Endothelial cell of umbilical vein (primary cell): ENCODE measurements around the gene REPS2. TPM values are rescaled to one million over a fixed set of nuclear protein-coding genes. Genes with fewer than 3 reads are reported as not detected.

Experiments used
- BruUV-seq: library from RNA; stranded (reverse); fragments of 400-500 nt; replicated peaks from 2 replicates; lab custom pipeline; 2021; lab: Mats Ljungman, UMichigan
- CTCF ChIA-PET: fragments of 300-600, 350-600 bp; sonication (Branson Sonifier 250); formaldehyde crosslinking; loops from one replicate; lab custom pipeline; 2021; ENCODE audit warnings: antibody characterized with exemption, inconsistent platforms; lab: Charles Lee
- POLR2A ChIA-PET: fragments of 300-600, 350-600 bp; sonication (Branson Sonifier 250); formaldehyde crosslinking; loops from one replicate; lab custom pipeline; 2021; ENCODE audit warnings: antibody characterized with exemption, inconsistent platforms; lab: Charles Lee
- DNase-seq: peaks from one replicate; pipeline ENCODE4 v3.0.0-alpha.2; 2011; ENCODE audit warnings: low read depth, low spot score
- FAIRE-seq: peaks from 2 replicates; lab custom pipeline; 2011; peaks lifted over from hg19 to GRCh38; lab: Jason Lieb, UNC
- H2AFZ ChIP-seq: 2 replicates; pipeline ENCODE4 v1.6.0; 2012; ENCODE audit warnings: low read depth, low read length, control low read depth, inconsistent platforms
- H3K27ac ChIP-seq: 2 replicates; pipeline ENCODE4 v1.5.1; 2011; ENCODE audit warnings: low read depth, mild to moderate bottlenecking, control low read depth, low read length, moderate library complexity; ENCODE audit not compliant: insufficient read depth
- H3K27me3 ChIP-seq, 2 experiments: 2 replicates each; pipeline versions ENCODE4 v1.6.0 to v1.6.1; 2011; ENCODE audit warnings: low read length in 2 of 2, mixed read lengths in 1 of 2; ENCODE audit not compliant: control insufficient read depth in 2 of 2, insufficient read depth in 2 of 2
- H3K36me3 ChIP-seq, 2 experiments: 2 replicates in 1 of 2; 3 replicates in 1 of 2; pipeline ENCODE4 v1.5.1; 2011; ENCODE audit warnings: low read length in 2 of 2, mild to moderate bottlenecking in 1 of 2, moderate library complexity in 1 of 2; ENCODE audit not compliant: control insufficient read depth in 2 of 2, insufficient read depth in 2 of 2; ENCODE audit errors: extremely low read depth in 1 of 2
- H3K4me1 ChIP-seq: 3 replicates; pipeline ENCODE4 v1.5.1; 2011; ENCODE audit warnings: mild to moderate bottlenecking, low read length; ENCODE audit not compliant: control insufficient read depth, insufficient read depth; ENCODE audit errors: extremely low read depth
- H3K4me2 ChIP-seq: 2 replicates; pipeline ENCODE4 v1.6.1; 2011; ENCODE audit warnings: low read length, control low read depth, mixed read lengths; ENCODE audit not compliant: insufficient read depth
- H3K4me3 ChIP-seq, 3 experiments: fragments of 200-600 bp in 1 of 3; sonication (generic), shearing (Covaris generic) in 1 of 3; replicated peaks in 1 of 3; 2 replicates each; pipeline ENCODE4 v1.5.1; 2011 to 2016; ENCODE audit warnings: control low read depth in 3 of 3, low read length in 3 of 3, mild to moderate bottlenecking in 2 of 3, inconsistent platforms in 1 of 3, low read depth in 1 of 3, moderate library complexity in 1 of 3; ENCODE audit not compliant: insufficient read depth in 1 of 3
- H3K79me2 ChIP-seq: 2 replicates; pipeline ENCODE4 v1.6.0; 2012; ENCODE audit warnings: low read length, inconsistent platforms; ENCODE audit not compliant: control insufficient read depth, insufficient read depth
- H3K9ac ChIP-seq: replicated peaks from 2 replicates; pipeline ENCODE3; 2011; ENCODE audit warnings: low read length, control low read depth; ENCODE audit not compliant: insufficient read depth; ENCODE audit errors: extremely low read depth
- H3K9me1 ChIP-seq: replicated peaks from 3 replicates; pipeline ENCODE4 v1.6.0; 2011; ENCODE audit warnings: mild to moderate bottlenecking, low read length; ENCODE audit not compliant: control insufficient read depth, insufficient read depth; ENCODE audit errors: extremely low read depth
- H3K9me3 ChIP-seq: replicated peaks from 2 replicates; pipeline ENCODE4 v1.5.1; 2012; ENCODE audit warnings: low read length, inconsistent platforms; ENCODE audit not compliant: control insufficient read depth, insufficient read depth
- H4K20me1 ChIP-seq: replicated peaks from 2 replicates; pipeline ENCODE3; 2011; ENCODE audit warnings: mild to moderate bottlenecking, low read length; ENCODE audit not compliant: control insufficient read depth, insufficient read depth; ENCODE audit errors: extremely low read depth
- CTCF ChIP-seq, 2 donors: IDR thresholded peaks; 1 replicate in 1 of 2; 2 replicates in 1 of 2; pipeline ENCODE4 v1.5.1; 2011; ENCODE audit warnings: low read length in 2 of 2, mild to moderate bottlenecking in 2 of 2, moderate library complexity in 2 of 2, control low read depth in 1 of 2, inconsistent platforms in 1 of 2, low read depth in 1 of 2; ENCODE audit not compliant: insufficient read depth in 1 of 2; ENCODE audit errors: extremely low read depth in 1 of 2
- EZH2 ChIP-seq: IDR thresholded peaks from 2 replicates; pipeline ENCODE4 v1.6.1; 2012; ENCODE audit warnings: borderline replicate concordance, low read depth, mild to moderate bottlenecking, moderate library complexity, low read length, inconsistent platforms; ENCODE audit not compliant: severe bottlenecking
- FOS ChIP-seq: IDR thresholded peaks from 2 replicates; pipeline ENCODE4 v1.6.1; 2011; ENCODE audit warnings: mild to moderate bottlenecking, low read length, moderate library complexity, borderline replicate concordance; ENCODE audit not compliant: insufficient read depth
- GATA2 ChIP-seq: IDR thresholded peaks from 2 replicates; pipeline ENCODE4 v1.7.0; 2011; ENCODE audit warnings: low read depth, mild to moderate bottlenecking, moderate library complexity, mixed read lengths, low read length; ENCODE audit not compliant: insufficient read length, insufficient read depth
- JUN ChIP-seq: IDR thresholded peaks from 2 replicates; pipeline ENCODE4 v1.6.1; 2011; ENCODE audit warnings: borderline replicate concordance, low read depth; ENCODE audit not compliant: insufficient read length, insufficient read depth
- MYC ChIP-seq: IDR thresholded peaks from one replicate; pipeline ENCODE4 v1.6.1; 2011; ENCODE audit warnings: mild to moderate bottlenecking, low read depth, low read length
- POLR2A ChIP-seq: IDR thresholded peaks from 2 replicates; pipeline ENCODE4 v1.6.1; 2012; ENCODE audit warnings: low read depth, mild to moderate bottlenecking, control low read depth, low read length
- POLR2AphosphoS5 ChIP-seq: IDR thresholded peaks from 2 replicates; pipeline ENCODE4 v1.6.1; 2012; ENCODE audit warnings: low read depth, mild to moderate bottlenecking, control low read depth, low read length, moderate library complexity; ENCODE audit not compliant: insufficient read depth
- dilution Hi-C: fragments of 300-500 bp; cut with MboI; formaldehyde crosslinking; loops from one replicate; pipeline ENCODE4 v1.15.0; 2019; ENCODE audit warnings: low sequenced_read_pairs; ENCODE audit not compliant: extremely low pct_ligation_motif_present
- intact Hi-C: fragments of 100-400 bp; cut with micrococcal nuclease; formaldehyde crosslinking; loops from one replicate; pipeline ENCODE4 v1.10.0; 2022
- polyA plus RNA-seq, 4 experiments: library from polyadenylated mRNA; depleted of rRNA in 3 of 4; stranded (reverse) in 3 of 4; unstranded in 1 of 4; fragments of >200 nt; gene quantifications; 2 replicates each; pipeline versions ENCODE4 v1.2.1 to v1.2.3, GENCODE V29; 2011 to 2012; ENCODE audit warnings: missing spikeins in 1 of 4
- total RNA-seq: library from RNA; stranded (reverse); gene quantifications from 2 replicates; pipeline ENCODE4 v1.2.3, GENCODE V29; 2021
- TF ChIP-seq, protein P1 (sequence below): IDR thresholded peaks from 2 replicates; pipeline ENCODE4 v1.6.1; 2011; ENCODE audit not compliant: insufficient read depth, insufficient read length

The REPS2 gene
- total and polyA plus RNA-seq, 2 donors (not counting 3 experiments of a cell fraction or from before 2014, with no cell fraction given), result 0.91 to 2.6 TPM

- DNase-seq (no peak), FAIRE-seq (no peak)
- no peaks in the 10 kb centered on the region for H3K9me3 ChIP-seq
- H3K36me3 ChIP-seq, result no peaks in the 10 kb centered on the region
- no peak overlapping the region for H3K27ac ChIP-seq
- POLR2A ChIA-PET, result no interaction called here
- no peak overlapping the region for H3K4me2 ChIP-seq
- no peak overlapping the region for H2AFZ ChIP-seq
- no TSS peak for BruUV-seq
- H4K20me1 ChIP-seq, result no peaks in the 10 kb centered on the region
- CTCF ChIA-PET, result interaction anchor here (1.1 kb wide), 1 partner anchor 158 kb away, joined by 4 read pairs; no protein-coding TSS in a partner anchor
- no peak overlapping the region for H3K9ac ChIP-seq
- H3K4me1 ChIP-seq, result peaks cover 13% of the 10 kb centered on the region
- TF ChIP-seq FOS (no peak), JUN (no peak), CTCF (IDR thresholded peaks at IDR 0.05; ENCODE audit: extremely low read depth in 1 of 2, insufficient read depth in 1 of 2, low read depth in 1 of 2, low read length in 2 of 2) (no peak), EZH2 (no peak), POLR2AphosphoS5 (no peak), MYC (no peak), POLR2A (no peak), GATA2 (no peak)
- TF ChIP-seq, protein P1, sequence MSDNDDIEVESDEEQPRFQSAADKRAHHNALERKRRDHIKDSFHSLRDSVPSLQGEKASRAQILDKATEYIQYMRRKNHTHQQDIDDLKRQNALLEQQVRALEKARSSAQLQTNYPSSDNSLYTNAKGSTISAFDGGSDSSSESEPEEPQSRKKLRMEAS, result no peak
- intact Hi-C loops (no loop called here), dilution Hi-C loops (no loop called here)
- H3K79me2 ChIP-seq, result no peaks in the 10 kb centered on the region
- no peak overlapping the region for H3K4me3 ChIP-seq
- H3K27me3 ChIP-seq, result no peaks in the 10 kb centered on the region
- no peaks in the 10 kb centered on the region for H3K9me1 ChIP-seq
Measured at GRCh38 chrX:17040711-17041110, 94.3 kb downstream of the REPS2 start.
